Activated naive CD4-positive, alpha-beta T cell (primary cell): ENCODE data around the gene NFATC2.

Experiments used
- DNase-seq, 4 experiments: peaks; one replicate each; lab custom pipeline; 2025; lab: John Stamatoyannopoulos, UW

The NFATC2 gene

DNA sequence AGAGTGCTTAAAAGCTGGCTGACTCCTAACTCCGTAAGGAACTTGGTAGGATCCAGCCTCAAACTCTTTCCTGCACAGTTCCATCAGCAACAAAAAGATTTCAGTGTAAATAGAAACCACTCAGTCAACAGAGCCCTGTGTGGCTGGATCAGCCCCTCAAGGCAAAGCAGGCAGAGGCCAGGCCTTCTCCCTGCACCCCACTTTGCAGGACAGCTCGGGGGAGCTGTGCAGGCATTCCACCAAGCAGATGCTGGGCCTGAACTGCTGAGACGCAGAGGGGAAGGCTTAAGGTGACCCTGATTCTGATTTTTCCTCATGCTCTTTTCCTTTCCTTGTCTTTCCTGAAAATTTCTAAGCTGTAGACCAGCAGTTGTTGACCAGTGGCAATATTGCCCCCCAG lies 91.5 kb downstream of the NFATC2 start:
- DNase-seq = no peak

- no peak for DNase-seq
Observed at GRCh38 chr20:51450221-51450712, 92.3 kb downstream of the NFATC2 start.

DNA sequence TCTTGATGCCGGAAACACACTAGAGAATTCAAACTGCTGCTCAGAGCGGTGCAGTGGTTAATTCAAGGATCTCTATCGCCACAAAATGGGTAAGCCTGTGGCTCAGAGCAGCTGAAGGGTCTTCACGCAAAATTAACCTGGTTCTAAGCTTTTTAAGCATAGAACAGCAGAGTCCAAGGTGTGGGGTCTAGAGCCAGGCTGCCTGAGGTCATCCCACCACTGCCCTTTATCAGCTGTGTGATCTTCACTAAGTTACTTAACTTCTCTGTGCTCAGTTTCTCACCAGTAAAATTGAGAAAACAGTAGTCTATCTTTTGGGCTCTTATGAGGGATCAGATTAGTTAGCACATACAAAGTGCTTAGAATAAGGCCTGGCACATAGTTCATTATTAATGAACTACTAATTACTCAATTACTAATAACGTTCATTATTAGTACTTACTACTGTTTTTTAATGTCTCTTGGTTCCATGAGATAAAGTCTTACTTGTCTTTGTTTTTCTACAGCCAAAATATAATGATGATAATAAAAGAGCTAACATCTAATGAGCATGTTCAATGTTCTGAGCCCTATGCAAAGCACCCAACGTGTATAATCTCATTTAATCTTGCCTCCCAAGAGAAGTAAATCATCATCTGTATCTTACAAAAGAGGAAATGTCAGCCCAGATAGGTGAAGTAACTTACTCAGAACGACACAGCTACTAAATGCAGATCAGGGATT lies 92.9 kb downstream of the NFATC2 start:
- DNase-seq = no peak

GRCh38 chr20:51447765-51448148 lies 94.8 kb downstream of the NFATC2 start:
- DNase-seq = no peak

- DNase-seq = no peak
Observed at GRCh38 chr20:51447097-51447764, 95.3 kb downstream of the NFATC2 start.

DNA sequence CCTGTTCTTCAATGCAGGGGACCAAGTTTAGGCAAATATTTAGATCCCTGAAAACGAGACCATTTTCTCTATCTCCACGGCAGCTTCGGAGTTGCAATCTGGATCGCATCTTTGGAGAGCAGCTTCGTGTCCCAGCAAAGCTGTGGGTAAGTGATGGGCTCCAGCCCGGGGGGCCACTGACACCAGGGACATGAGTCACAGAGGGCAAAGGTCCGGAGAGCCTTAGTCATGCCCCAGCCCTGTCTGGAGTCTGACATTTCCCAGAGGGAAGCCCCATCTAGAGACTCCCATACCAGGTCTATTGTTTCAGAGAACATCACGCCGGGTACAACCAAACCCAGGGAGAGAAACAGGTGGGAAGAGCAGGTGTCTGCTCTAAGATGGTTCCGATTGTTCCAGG lies 95.9 kb downstream of the NFATC2 start:
- no peak for DNase-seq

- DNase-seq = no peak
Observed at GRCh38 chr20:51446230-51446629, 96.3 kb downstream of the NFATC2 start.

DNA sequence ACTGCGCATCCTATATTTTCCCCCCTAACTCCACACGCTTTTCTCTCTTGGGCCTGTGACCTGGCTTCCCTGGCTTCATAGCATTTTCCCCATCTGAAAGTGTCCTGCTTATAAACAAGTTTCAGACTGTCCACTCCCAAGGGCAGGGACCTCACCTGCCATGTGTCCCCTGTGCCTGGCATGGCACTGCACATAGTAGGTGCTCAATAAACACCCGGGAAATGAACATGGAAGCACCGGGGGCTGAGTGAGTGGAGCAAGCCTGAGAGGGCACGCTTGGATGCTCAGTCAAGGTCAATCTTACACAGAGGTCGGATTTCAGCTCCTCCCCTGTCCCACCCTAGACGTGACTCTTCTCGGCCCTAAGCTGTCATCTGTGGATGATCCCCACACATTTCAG lies 96.9 kb downstream of the NFATC2 start:
- DNase-seq = no peak

DNA sequence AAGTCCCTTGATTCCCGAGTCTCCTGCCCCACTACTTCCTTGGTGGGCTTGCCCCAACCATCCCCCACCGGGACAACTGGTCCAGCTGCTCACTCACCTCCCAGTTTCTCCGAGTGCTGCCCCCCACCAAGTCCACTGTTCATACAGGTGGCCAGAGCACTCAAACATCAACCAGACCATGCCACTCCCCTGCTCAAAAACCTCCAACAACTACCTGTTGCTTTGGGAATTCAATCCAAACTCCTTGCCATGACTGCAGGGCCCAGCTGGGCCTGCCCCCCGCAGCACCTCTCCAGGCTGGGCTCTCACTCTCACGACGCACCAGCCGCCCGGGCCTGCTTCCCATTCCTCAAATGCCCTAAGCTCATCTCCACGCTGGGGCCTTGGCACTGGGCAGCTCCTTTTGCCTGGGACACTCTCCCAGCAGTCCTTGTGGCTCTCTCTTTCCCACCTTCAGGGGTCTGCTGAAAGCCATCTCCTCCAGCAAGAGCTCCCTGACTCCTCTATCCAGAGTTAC lies 97.5 kb downstream of the NFATC2 start:
- DNase-seq = no peak

DNA sequence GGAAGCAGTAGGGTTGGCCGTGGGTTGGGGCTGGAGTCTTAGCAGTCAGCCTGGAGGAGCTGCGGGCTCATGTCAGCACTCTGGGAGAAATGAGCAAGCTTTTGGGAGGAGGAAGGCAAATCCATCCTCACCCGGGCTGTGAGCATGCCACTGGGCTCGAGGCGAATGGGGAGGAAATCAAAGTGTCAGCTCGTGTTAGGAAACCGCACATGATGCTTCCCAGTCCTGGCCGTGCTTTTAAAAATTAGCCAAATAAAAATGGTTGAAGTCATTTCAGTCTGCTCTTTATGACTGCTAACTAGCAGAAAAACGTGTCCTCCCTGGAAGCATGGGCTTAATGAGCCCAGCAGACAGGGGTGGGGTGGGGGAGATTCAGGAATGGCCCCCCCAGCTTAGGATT lies 98.1 kb downstream of the NFATC2 start:
- DNase-seq = no peak

DNA sequence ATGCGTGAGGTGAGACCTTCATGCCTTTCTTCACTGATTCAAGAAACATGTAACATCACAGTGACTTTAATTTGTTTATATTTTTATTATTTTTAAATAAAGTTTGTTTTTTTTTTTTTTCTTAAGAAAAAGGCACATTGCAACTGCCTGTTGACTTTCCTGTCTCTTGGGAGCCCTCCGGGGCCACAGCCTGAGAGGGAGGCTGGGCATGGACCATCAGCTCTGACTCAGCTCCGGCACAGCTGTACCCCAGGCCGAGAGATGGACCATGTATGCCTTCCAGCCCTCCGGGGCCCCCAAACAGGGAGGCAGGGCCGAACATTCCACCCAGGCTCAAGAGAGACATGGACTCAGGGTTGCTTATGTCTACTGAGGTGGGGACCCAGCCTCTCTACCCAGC lies 99.9 kb downstream of the NFATC2 start:
- no peak for DNase-seq

GRCh38 chr20:51440589-51440988 lies 101.9 kb downstream of the NFATC2 start:
- no peak for DNase-seq

GRCh38 chr20:51439160-51439689 lies 103.3 kb downstream of the NFATC2 start:
- DNase-seq = no peak

GRCh38 chr20:51438136-51438535 lies 104.4 kb downstream of the NFATC2 start:
- DNase-seq = no peak

DNA sequence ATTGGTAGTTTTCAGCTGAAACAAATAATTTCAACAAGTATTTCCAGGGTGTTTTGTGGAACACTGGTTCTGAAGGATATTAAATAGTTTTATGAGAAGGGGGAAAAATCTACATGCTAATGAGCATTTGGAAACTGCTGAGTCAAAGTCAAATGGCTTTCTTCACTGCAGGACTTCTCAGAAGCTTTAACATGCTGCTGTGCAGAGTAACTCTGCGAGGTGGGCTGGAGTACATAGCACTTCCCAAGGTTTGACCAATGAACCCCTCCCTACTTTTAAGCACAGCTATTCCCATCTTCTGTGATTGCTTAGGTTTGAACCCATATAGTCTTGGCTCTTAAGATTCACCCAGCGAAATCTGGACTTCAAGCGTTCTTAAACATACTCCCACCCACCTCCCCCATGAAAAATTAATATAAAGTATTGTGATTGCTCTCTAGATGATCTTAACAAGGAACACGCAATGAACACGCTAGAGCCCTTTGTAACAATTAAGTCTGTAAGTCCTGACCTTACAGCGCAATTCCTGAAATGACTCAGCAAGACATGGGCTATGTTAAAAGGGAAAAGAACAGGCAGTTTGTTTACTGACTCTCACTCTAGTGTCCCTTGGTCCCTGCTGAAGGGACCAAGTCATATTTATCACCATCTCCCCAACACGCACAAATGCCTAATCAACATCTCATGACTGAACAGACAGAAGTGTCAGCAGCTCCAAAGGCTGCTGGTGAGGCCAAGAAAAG lies 105.2 kb downstream of the NFATC2 start:
- DNase-seq = no peak

DNA sequence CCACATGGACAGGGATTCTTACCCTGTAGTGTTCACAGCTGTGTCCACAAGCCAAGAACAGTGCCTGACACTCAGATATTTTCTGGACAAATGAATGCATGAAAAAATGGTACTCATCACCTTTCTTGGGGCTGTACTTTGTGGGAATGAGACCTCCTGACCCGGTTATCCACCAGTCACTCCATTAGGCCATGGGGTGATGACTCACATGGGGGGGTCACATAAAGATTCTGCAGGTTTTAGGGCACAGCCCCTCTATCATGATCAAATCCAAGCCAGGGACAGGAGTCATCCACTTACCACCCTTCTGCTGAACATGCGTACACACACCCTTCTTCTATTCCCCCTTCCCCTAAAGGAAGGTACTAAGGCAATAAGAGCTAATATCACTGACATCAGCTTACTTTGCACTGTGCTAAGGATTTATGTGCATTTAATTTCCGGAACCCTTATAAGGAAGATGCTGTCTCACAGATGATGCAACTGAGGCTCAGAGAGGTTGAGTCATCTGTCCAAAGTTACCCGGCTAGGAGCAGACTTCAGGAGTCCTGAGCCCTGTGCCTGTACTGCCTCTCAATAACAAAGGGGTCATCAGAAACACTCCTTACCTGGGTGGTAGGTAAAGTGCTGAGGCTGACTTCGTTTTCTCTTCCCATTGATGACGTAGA lies 107.8 kb downstream of the NFATC2 start:
- no peak for DNase-seq

DNA sequence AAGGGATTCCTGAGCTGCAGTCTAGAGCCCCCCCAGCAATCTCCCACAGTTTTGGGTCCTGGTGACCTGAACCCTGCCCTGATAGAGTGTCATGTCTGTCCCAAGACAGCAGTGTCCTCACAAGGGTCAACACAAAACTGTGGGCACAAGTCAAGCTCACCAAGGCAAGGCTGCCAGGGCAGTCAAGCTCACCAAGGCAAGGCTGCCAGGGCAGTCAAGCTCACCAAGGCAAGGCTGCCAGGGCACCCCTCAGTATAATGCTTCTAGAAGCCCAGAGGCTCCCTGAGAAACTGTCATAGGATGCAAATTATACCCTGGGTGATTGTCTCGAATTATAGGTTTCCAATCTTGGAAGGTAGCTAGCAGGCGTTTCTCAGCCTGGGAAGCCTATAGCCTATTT lies 108.5 kb downstream of the NFATC2 start:
- no peak for DNase-seq

DNA sequence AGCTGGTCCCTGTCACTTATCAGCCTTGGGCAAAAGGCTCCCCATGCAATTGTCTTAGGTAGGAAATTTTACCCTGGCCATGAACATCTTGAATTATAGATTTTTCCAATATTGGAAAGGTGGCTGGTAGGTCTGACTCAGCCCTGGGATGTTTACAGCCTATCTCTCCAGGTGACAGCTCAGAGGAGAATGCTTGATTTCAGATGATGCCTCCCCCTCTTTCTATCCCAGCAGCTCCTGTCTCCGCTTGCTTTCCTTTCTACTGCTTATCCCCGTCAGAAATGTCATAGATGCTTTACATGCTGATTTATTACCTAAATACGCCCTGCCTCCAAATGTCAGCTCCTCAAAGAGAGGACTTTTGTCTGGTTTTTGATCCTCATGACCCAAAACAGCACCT lies 109.6 kb downstream of the NFATC2 start:
- no peak for DNase-seq

GRCh38 chr20:51432251-51432784 lies 110.2 kb downstream of the NFATC2 start:
- no peak for DNase-seq

GRCh38 chr20:51431321-51431720 lies 111.2 kb downstream of the NFATC2 start:
- no peak for DNase-seq

DNA sequence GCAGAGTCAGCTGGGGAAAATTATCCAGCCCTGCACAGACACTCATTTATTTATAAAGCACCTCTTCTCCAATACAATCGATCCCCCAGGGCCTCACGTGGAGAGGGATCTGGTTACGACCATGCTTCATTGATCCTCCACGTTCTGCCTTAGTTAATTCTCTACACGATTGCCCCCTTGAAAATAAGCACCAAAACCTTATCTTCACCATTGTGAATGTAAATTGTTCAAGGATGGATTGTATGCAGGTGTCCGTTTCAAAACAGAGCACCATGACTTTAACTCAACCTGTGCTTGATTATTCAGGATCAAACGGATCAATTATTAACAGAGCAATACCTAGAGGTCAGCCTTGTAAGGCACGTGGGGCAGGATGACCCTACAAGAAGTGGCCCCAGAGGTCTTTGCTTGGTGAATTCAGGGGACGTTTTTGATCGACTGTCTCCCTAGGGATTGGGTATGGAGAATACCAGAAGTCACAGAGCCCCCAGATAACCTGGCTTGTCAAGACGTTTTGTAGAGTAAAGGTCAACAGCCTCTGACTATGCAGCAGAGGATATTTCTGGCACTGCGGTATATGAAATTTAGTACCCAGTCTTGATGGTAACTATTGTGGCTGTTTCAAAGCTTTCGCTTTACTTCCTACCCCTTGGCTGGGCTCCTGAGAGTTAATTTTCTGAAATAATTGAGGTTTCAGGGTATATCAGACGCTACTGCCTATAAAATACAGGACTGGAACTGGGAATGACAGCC lies 112.1 kb downstream of the NFATC2 start:
- DNase-seq = no peak
